Measurements from ENCODE around the gene RPL28. TPM values are rescaled to one million over a fixed set of nuclear protein-coding genes. Genes with fewer than 3 reads are reported as not detected.
A peak's percentile ranks its signal among the peaks of the same experiment; 100 is the strongest.

Gene RPL28
- total and polyA plus RNA-seq, 4 donors = 116 to 535 (median 164) TPM

DNA sequence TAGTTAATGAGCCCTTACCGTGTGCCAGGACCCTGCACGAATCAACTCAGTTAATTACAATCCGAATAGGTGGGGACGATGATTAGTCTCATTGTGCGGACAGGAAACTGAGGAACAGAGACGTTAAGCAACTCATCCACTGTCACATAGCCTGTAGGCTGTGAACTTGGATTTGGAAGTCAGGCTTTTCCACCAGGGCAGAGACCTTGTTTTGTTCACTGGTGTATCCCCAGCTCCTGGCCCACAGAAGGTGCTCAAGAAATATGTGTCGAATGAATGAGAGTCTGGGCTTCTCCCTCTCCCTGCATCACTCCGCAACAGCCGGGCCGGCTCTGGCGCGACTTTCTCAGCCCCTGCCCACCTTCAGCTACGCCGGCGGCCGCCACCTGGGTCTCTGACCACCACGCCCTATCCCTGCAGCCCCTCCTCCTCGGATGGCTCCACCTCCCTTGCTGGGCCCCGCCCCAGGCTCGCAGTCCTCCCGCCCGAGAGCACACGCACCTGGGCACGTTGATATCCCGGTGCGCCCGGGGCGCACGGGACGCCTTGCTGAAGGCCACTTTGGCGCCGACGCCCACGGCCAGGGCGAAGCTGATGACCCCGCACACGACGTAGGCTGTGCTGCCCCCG, 56.1 kb downstream of the RPL28 start:
- no peak overlapping the region for H3K9ac ChIP-seq (ENCODE audit: low read depth in 1 of 2, low read length in 2 of 2)
- DNase-seq (ENCODE audit: low spot score) = peak; percentile 82
- peaks cover 11 to 20% (median 14%) of the 10 kb centered on the region in 4 donors for H3K27me3 ChIP-seq (ENCODE audit: control insufficient read depth in 4 of 4, insufficient read depth in 4 of 4, low read length in 3 of 4)
- H3K4me3 ChIP-seq (ENCODE audit: low read depth in 1 of 3, low read length in 3 of 3) = no peak overlapping the region
- H3K27ac ChIP-seq (ENCODE audit: low read depth in 1 of 2, low read length in 2 of 2) = no peak overlapping the region
- H3K9me3 ChIP-seq (ENCODE audit: control insufficient read depth in 4 of 4, low read length in 3 of 4) = peaks cover 0 to 2% (median 1%) of the 10 kb centered on the region in 4 donors
- WGBS = 4% methylated on average over 39 of the region's 39 CpGs
- no peaks in the 10 kb centered on the region for H3K36me3 ChIP-seq (ENCODE audit: control insufficient read depth in 4 of 4, insufficient read depth in 3 of 4, low read depth in 1 of 4, low read length in 3 of 4)
- peaks cover 0 to 3% (median 1%) of the 10 kb centered on the region in 4 donors for H3K4me1 ChIP-seq (ENCODE audit: control insufficient read depth in 4 of 4, insufficient read depth in 4 of 4, low read length in 3 of 4)
- TF ChIP-seq HNF4A (conservative IDR thresholded peaks at IDR 0.05) = no peak
- TF ChIP-seq EGR1 (IDR thresholded peaks at IDR 0.05; ENCODE audit: low read depth in 2 of 2) = no peak
- TF ChIP-seq FOXA2 (IDR thresholded peaks at IDR 0.05) = no peak
- TF ChIP-seq, protein P1, sequence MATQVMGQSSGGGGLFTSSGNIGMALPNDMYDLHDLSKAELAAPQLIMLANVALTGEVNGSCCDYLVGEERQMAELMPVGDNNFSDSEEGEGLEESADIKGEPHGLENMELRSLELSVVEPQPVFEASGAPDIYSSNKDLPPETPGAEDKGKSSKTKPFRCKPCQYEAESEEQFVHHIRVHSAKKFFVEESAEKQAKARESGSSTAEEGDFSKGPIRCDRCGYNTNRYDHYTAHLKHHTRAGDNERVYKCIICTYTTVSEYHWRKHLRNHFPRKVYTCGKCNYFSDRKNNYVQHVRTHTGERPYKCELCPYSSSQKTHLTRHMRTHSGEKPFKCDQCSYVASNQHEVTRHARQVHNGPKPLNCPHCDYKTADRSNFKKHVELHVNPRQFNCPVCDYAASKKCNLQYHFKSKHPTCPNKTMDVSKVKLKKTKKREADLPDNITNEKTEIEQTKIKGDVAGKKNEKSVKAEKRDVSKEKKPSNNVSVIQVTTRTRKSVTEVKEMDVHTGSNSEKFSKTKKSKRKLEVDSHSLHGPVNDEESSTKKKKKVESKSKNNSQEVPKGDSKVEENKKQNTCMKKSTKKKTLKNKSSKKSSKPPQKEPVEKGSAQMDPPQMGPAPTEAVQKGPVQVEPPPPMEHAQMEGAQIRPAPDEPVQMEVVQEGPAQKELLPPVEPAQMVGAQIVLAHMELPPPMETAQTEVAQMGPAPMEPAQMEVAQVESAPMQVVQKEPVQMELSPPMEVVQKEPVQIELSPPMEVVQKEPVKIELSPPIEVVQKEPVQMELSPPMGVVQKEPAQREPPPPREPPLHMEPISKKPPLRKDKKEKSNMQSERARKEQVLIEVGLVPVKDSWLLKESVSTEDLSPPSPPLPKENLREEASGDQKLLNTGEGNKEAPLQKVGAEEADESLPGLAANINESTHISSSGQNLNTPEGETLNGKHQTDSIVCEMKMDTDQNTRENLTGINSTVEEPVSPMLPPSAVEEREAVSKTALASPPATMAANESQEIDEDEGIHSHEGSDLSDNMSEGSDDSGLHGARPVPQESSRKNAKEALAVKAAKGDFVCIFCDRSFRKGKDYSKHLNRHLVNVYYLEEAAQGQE (IDR thresholded peaks at IDR 0.05) = no peak
- TF ChIP-seq FOXA1 (IDR thresholded peaks at IDR 0.05) = no peak
- no peak for TF ChIP-seq RXRA (IDR thresholded peaks at IDR 0.05)
- TF ChIP-seq, protein P2, sequence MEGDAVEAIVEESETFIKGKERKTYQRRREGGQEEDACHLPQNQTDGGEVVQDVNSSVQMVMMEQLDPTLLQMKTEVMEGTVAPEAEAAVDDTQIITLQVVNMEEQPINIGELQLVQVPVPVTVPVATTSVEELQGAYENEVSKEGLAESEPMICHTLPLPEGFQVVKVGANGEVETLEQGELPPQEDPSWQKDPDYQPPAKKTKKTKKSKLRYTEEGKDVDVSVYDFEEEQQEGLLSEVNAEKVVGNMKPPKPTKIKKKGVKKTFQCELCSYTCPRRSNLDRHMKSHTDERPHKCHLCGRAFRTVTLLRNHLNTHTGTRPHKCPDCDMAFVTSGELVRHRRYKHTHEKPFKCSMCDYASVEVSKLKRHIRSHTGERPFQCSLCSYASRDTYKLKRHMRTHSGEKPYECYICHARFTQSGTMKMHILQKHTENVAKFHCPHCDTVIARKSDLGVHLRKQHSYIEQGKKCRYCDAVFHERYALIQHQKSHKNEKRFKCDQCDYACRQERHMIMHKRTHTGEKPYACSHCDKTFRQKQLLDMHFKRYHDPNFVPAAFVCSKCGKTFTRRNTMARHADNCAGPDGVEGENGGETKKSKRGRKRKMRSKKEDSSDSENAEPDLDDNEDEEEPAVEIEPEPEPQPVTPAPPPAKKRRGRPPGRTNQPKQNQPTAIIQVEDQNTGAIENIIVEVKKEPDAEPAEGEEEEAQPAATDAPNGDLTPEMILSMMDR (IDR thresholded peaks at IDR 0.05; ENCODE audit: low read depth, low read length, missing input control) = no peak
- TF ChIP-seq RAD21 (IDR thresholded peaks at IDR 0.05) = no peak
- TF ChIP-seq, protein P3, sequence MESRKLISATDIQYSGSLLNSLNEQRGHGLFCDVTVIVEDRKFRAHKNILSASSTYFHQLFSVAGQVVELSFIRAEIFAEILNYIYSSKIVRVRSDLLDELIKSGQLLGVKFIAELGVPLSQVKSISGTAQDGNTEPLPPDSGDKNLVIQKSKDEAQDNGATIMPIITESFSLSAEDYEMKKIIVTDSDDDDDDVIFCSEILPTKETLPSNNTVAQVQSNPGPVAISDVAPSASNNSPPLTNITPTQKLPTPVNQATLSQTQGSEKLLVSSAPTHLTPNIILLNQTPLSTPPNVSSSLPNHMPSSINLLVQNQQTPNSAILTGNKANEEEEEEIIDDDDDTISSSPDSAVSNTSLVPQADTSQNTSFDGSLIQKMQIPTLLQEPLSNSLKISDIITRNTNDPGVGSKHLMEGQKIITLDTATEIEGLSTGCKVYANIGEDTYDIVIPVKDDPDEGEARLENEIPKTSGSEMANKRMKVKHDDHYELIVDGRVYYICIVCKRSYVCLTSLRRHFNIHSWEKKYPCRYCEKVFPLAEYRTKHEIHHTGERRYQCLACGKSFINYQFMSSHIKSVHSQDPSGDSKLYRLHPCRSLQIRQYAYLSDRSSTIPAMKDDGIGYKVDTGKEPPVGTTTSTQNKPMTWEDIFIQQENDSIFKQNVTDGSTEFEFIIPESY (IDR thresholded peaks at IDR 0.05) = no peak
- TF ChIP-seq JUND (IDR thresholded peaks at IDR 0.05) = no peak
- TF ChIP-seq YY1 (IDR thresholded peaks at IDR 0.05) = no peak
- no peak for TF ChIP-seq HNF4G (IDR thresholded peaks at IDR 0.05)
- TF ChIP-seq, protein P4, sequence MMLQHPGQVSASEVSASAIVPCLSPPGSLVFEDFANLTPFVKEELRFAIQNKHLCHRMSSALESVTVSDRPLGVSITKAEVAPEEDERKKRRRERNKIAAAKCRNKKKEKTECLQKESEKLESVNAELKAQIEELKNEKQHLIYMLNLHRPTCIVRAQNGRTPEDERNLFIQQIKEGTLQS (IDR thresholded peaks at IDR 0.05) = no peak
- TF ChIP-seq GABPA (IDR thresholded peaks at IDR 0.05 in 1 of 2, conservative IDR thresholded peaks at IDR 0.05 in 1 of 2) = no peak
- TF ChIP-seq SP1 (IDR thresholded peaks at IDR 0.05) = no peak

Measured in liver (tissue), 9 donors.